ENCODE results near the gene KANK4.

The KANK4 gene

DNA sequence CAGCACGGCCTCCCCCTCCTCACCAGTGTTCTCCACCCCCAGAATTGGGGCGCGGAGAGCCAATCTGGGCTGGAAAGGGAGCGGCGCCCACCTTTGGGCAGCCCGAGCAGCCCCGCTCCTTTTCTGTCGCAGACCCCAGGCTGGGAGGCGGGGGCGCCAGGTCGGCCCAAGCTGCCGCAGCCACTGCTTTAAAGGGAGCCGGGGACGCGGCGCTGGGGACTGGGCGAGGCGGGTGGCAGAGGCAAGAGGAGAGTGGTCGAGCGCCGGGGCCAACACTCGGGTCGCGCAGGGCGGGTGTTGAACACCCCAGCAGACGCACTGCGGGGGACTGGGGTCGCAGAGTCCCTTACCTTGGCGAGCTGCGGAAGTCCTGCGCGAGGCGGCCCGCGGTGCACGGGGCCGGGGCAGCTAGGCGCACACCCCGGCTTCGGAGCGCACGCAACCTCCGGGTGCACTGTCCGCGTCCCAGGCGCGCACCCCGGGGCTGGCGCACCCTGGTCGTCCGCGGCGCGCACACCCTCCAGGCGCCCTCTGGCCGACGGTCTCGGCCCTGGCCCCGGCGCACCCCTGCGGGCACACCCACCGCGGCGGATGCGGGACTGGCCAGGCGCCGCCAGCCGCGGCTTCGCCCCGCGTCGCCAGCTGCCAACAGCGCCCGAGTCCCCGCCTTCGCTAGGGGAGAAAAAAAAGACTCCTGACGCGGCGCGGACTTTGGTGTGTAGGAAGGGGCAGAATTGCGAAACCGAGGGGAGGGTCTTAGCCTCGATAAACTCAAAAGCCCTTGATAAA lies at the start of gene KANK4:
KANK4 (minus strand) TSS at position 679 of the 789 bp plus-strand sequence. CDS start 37,870 bp downstream, outside the sequence.
- DNase-seq (ENCODE audit: low spot score): no peak

DNA sequence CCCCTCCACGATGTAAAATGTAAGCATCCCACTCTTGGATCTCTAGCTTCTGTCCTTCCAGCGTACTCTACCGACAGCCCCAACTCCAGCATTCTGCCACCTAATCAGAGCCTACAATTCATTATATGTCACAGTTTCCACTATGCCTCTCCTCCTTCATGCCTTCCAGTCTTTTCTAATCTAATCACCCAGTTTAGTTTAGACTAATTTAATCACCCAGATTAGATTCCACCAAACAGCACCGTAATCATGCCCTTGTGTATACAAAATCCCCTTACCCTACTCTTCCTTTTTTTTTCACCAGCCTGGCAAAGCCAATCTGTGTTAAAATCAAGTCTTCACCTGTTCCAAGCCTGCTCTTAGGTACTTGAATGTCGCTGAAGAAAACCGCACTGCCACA lies 49.8 kb upstream of the KANK4 start:
- no peak for DNase-seq (ENCODE audit: low spot score)

- DNase-seq (ENCODE audit: low spot score): no peak
Measured at GRCh38 chr1:62367005-62367557, 47.8 kb upstream of the KANK4 start.

DNA sequence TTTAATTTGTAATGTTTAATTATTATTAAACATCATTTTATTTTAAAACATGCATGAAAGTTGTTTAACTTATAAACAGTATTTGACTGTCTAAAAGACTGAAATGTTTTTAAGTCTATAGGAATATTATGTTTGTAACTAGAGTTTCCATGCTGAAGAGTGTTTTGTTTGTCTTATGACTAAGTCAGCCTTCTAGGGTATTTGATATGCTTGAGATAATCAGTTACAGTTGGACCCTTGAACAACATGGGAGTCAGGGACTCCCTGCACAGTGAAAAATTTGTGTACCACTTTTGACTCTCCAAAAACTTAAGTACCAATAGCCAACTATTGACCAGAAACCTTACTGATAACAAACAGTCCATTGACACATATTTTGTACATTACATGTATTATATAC lies 45.5 kb upstream of the KANK4 start:
- no peak for DNase-seq (ENCODE audit: low spot score)

- no peak for DNase-seq (ENCODE audit: low spot score)
Measured at GRCh38 chr1:62362926-62363325, 43.7 kb upstream of the KANK4 start.

DNA sequence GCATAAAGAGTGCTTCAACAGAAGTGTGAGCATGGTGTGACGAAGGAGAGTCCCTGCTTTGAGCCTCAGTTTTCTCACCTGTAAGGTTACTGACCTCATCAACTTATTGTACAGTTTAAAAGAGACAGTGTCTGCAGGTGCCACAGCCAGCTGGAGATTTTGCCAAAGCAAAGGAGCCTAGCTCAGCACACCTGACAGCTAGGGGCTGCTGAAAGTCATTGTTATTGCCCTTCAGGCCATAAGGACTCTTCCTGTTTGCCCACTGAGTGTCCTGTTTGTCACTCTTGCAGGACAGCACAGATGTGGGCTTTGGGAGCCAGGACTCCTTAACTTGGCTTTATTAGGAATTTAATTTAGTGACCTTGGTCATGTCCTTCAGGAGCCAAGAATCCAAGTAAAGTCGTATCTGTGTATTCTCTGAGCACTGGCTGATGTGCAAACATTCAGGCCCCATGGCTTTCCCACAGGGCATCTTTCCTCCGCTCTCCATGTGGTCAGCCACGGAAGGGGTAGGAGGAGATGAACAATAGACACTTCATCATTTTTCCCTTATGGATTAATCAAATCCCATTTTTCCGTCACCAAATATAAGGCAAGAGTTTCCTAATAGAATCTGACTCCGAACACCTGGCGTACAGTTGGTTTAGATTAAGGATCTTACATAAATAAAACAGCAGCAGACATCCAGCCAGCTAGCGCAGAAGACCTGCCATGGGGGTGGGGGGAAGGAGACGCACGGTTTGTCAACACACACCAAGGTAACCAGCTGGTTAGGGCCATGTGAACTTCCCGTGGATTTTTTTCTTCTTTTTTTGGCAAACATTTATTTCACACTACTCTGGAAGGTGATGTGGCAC lies 43.1 kb upstream of the KANK4 start:
- no peak for DNase-seq (ENCODE audit: low spot score)

GRCh38 chr1:62361431-62361830 lies 42.2 kb upstream of the KANK4 start:
- no peak for DNase-seq (ENCODE audit: low spot score)

GRCh38 chr1:62358665-62359373 lies 39.6 kb upstream of the KANK4 start:
- DNase-seq (ENCODE audit: low spot score): no peak

DNA sequence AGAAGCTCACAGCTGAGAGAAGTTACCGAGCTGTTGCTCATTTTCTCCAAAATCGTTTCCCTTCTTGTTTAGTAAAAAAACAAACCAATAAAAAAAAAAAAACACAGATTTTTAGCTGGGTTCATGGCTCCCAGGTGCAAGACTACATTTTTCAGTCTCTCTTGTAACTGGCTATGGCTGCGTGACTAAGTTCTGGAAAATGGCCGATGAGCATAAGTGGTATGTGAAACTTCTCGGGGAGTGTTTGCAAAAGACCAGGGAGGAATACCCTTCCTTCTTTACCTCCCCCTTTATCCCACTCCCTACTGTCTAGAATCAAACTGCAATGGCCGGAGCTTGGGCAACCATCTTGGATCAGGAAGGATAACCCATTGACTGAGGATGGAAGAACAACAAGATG lies 38.7 kb upstream of the KANK4 start:
- DNase-seq (ENCODE audit: low spot score): no peak

DNA sequence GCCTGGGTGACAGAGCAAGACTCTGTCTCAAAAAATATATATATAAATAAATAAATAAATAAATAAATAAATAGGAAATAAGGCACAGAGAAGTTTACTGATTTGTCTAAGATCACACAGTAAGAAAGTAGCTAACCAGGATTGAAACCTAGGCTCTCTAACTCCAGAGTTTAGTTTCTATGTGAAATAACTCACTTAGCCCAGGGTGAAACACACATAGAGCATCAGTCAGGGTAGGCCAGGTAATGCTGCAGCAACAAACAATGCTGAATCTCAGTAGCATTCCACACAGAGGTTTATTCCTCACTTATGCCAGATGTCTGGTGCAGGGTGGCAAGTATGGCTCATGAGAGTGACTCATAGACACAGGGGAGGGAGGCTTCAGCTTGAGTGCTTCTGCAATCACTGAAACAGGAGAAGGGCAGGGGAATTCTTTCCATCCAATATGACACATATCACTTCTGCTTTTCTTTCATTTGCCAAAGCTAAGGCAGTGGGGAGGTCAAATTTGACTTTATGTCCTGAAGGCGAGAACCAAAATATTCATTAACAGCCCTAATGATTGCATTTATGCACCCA lies 37.1 kb upstream of the KANK4 start:
- peak; percentile 72 for DNase-seq (ENCODE audit: low spot score)

GRCh38 chr1:62355095-62355494 lies 35.9 kb upstream of the KANK4 start:
- no peak for DNase-seq (ENCODE audit: low spot score)

DNA sequence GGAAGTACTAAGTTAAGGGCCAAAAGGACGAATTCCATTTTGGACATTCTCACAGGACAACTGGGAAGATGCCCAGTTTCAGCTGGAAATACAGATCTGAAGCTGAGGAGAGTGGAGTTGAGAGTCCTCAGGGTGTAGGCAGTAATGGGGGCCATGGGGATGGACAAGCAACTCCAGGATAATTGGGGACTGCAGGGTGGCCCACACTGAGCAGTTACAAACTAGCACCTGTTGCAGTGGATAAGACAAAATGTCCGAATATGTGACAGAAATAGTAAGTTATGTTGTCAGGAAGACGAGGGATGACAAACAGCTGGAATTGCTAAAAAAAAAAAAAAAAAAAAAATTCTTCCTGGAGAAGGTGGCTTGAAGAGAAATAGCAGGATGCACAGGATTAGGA lies 34.6 kb upstream of the KANK4 start:
- DNase-seq (ENCODE audit: low spot score): no peak

DNA sequence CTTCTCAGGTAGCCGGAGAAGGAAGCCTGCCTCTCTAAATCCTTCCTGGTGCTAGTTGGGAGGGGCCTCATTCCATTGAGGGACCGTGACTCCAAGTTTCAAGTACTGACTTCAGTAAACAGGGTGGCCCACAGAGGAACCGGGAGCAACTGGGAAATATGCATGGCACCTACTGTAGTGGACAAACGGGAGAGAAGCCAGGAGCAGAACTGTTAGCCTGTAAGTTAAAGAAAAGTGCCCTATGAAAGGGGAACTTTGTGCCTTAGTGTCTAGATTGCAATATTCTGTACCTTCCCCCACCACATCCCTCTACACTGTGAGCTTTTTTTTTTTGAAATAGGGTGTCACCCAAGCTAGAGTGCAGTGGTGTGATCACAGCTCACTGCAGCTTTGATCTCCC lies 33.2 kb upstream of the KANK4 start:
- DNase-seq (ENCODE audit: low spot score): no peak

DNA sequence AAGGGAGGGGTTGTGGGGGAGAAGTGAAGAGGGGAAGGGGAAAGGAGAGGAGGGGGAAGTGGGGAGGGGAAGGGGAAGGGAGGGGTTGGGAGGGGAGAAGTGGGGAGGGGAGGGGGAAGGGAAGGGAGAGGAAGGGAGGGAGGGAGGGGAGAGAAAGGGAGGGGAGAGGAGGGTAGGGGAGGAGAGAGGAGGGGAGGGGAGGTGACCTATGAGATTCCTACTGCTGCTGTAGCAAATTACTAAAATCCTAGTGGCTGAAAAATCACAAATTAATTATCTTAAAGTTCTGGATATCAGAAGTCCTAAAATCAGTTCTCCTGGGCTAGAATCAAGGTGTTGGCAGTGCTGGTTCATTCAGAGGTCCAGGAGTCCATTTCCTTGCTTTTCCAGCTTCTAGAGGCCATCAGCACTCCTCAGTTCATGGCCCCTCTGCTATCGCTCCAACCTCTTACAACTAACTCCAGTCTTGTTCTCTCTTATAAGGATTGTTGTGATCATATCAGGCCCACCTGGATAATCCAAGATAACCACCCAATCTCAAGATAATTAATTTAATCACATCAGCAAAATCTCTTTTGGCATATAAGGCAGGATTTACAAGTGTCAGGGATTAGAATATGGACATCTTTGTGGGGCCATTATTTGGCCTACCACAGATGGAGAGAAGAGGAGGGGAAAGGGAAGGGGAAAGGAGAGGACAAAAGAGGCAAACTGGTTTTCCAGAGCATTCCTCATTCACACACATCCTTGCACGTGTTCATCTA lies 30.4 kb upstream of the KANK4 start:
- DNase-seq (ENCODE audit: low spot score): no peak

GRCh38 chr1:62346886-62347285 lies 27.7 kb upstream of the KANK4 start:
- no peak for DNase-seq (ENCODE audit: low spot score)

- no peak for DNase-seq (ENCODE audit: low spot score)
Measured at GRCh38 chr1:62343911-62344310, 24.7 kb upstream of the KANK4 start.

- no peak for DNase-seq (ENCODE audit: low spot score)
Measured at GRCh38 chr1:62342270-62342669, 23.0 kb upstream of the KANK4 start.

DNA sequence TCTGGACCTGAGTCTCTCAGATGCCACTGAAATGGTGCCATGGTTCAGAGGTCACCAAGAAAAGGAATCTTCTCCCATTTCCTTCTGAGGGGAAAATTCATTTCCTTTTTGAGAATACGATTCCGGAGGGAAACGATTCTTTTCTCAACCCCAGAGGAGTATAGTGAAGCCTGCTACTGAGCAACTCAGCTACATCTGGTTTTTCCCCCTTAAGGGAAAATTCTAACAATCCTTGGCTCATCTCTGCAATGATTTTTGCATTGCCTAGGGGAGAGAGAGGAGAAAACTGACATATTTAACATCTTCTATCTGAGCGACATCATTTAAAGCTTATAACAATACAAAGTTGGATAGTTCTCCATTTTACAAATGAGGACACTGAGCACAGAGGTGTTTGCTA lies 22.4 kb upstream of the KANK4 start:
- no peak for DNase-seq (ENCODE audit: low spot score)

GRCh38 chr1:62341089-62341488 lies 21.9 kb upstream of the KANK4 start:
- DNase-seq (ENCODE audit: low spot score): no peak

DNA sequence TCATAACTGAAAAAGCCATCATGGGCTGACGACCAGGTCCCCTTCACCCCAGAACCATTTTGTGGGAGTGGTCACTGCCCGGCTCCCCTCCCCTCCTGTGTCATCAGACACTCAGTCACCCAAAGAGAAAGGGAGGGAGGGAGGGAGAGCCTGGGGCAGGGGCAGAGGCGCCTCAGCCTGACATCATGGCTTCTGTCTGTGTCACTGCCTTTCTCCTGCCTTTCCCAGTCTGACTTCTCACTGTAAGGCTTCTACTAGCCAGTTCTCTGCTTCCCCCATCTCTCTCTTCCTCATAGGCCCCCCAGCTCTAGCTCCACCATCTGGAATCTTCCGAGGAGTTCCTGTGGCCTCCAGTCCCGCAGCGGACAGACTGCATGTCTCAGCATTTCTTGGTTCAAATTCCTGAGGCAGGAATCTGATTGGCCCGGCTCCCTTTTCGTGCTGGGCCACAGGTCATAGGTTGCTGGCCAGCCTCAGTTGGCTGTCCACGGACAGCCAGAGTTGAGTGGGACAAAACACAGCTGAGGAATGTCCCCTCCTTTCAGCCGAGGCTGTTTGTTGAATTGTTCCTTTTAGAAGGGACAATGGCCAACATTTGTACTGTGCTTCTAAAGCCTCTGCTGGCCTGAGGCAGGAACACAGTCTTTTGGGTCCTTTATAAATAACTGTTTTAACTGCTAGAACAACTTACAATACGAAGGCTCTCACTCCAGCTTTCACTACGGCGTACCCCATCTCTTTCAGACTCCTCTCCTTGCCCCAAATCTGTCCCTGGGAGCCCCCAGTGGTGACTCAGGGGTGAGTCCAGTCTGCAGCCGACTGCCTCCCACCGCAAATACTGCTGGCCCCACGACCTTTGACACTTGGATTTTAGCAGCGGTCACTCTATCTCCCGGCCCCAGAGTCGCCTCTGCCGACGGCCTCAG lies 18.7 kb upstream of the KANK4 start:
- no peak for DNase-seq (ENCODE audit: low spot score)

Measured in AG08396 (cell line).